ENCODE measurements around the gene DUOX2. TPM values are rescaled to one million over a fixed set of nuclear protein-coding genes. Genes with fewer than 3 reads are reported as not detected.
"Not testable (repeated sequence)": the region's sequence is repeated elsewhere in the genome, so short reads cannot be mapped to it uniquely, and the experiment has no call there.

Gene DUOX2
- total RNA-seq, 1 donor from 2014 or later = 2.1 TPM

DNA sequence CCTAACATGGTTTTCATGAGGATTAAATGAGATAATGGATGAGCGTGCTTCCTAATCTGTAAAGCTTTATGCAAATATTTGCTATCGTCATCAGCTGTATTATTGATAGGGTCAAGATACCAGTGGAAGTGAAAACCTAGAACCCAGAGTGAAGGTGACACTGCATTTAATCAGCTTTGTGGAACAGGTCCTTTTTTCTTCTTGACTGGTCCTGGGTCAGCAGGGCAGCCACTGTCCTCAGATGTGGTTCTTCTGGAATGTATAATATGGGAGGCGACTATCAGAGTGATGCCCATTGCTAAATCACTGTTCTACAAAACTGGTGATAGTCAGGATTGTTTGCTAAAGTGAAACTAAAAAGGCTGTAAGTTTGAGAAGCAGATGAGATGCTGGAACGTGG, 49.6 kb downstream of the DUOX2 start:
- peak; percentile 44 for DNase-seq

GRCh38 chr15:45062301-45062700, 51.7 kb downstream of the DUOX2 start:
- not testable (repeated sequence) for DNase-seq

GRCh38 chr15:45058690-45059675, 55.0 kb downstream of the DUOX2 start:
- not testable (repeated sequence) for DNase-seq

GRCh38 chr15:45052676-45053075, 61.3 kb downstream of the DUOX2 start:
- DNase-seq = not testable (repeated sequence)

DNA sequence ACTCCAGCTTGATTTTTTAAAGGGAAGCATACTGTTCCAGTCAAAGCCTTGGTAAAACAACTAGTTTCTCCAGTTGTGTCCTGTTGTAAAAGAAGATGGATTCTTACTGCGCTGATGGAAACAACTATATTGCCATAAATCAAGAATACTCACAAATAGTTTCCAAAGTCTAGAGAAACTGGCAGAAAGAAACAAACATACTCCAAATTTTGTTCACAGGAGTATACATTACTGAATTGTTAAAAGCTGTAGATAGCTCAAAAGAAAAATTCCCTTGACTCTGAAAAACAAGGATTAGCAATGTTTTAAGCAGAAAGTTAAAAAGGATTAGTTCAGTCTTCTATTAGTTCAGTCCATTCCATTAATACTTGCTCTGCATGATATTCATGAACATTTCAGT, 63.4 kb downstream of the DUOX2 start:
- DNase-seq = no peak

DNA sequence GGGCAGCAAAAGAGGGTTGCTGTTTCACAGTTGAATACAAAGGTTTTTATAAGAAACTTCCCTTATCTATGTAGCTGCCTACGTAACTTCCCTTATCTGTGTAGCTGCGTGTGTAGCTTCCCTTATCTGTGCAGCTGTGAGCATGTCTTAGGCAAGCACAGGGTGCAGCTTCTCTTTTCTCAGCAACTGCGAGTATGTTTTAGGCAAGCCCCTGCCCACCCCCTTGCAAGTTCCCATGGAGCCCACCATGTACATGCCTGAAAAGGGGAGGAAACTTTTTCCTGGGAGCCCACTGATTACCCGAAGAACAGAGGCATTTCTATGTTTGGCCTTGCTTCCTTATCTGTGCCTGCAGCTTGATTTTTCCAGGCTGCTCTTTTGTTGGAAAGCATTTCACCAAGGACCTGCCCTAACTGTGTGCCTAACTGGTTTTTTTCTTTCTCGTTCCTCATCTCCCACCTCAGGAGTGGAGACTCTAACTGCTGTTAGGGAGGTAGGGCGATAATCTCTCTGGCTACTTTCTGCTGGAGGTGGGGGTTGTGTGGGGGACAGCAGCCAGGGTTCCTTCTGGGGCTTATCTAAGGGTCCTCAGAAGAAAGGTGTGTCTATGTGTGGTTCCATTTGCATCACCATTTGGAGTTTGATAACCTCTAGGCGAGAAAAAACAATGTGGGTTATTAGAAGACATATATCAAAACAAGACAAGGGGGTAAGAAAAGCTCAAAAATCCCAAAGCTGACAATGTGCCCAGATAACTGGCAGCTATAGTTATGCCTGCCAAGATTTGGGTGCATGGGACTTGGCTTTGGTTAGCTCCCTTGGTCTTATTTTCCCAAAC, 65.0 kb downstream of the DUOX2 start:
- DNase-seq = no peak

- DNase-seq = not testable (repeated sequence)
These were observed 65.6 kb downstream of the DUOX2 start for GRCh38 chr15:45048449-45048793.

- not testable (repeated sequence) for DNase-seq
These were observed 69.7 kb downstream of the DUOX2 start for GRCh38 chr15:45044270-45044669.

- DNase-seq = not testable (repeated sequence)
These were observed 71.1 kb downstream of the DUOX2 start for GRCh38 chr15:45042859-45043258.

Small RNAs within 50 kb of the gene (small RNA-seq; reads per million reads assigned to genes)
- gene RF00019 (ENCODE audit: low replicate concordance) = not detected

Other genes with a start within 250 kb of the DUOX2 start
- not detected for gene TERB2, start 157.5 kb downstream of the DUOX2 start, total RNA-seq
- gene SORD, start 91.0 kb downstream of the DUOX2 start, total RNA-seq = 11.5 TPM
- gene DUOXA2, start 154 bp upstream of the DUOX2 start, total RNA-seq = 1.2 TPM
- 22.2 TPM for gene DUOXA1, start 15.7 kb upstream of the DUOX2 start, total RNA-seq
- 32.5 TPM for gene DUOX1, start 15.8 kb upstream of the DUOX2 start, total RNA-seq
- gene SHF, start 73.8 kb upstream of the DUOX2 start, total RNA-seq = 7.3 TPM
- gene SLC28A2, start 138.1 kb upstream of the DUOX2 start, total RNA-seq = 0.10 TPM